Progenitor cell of endocrine pancreas (in vitro differentiated cells): ENCODE results near the gene NDRG2. TPM values are rescaled to one million over a fixed set of nuclear protein-coding genes. Genes with fewer than 3 reads are reported as not detected.
"Not testable (repeated sequence)": the region's sequence is repeated elsewhere in the genome, so short reads cannot be mapped to it uniquely, and the experiment has no call there.

ENCODE experiments used
- DNase-seq: peaks from one replicate; pipeline ENCODE4 v3.0.0; 2021; ENCODE audit warnings: low spot score; ENCODE audit not compliant: unreplicated experiment
- H3K27ac Mint-ChIP-seq: 2 replicates; pipeline ENCODE4 v1.8.0; 2021; ENCODE audit warnings: mild to moderate bottlenecking, moderate library complexity, mixed read lengths
- H3K27me3 Mint-ChIP-seq: 2 replicates; pipeline ENCODE4 v1.8.0; 2021; ENCODE audit warnings: mixed read lengths
- H3K36me3 Mint-ChIP-seq: 2 replicates; pipeline ENCODE4 v1.8.0; 2022; ENCODE audit warnings: mixed read lengths; ENCODE audit not compliant: insufficient read depth
- H3K4me1 Mint-ChIP-seq: 2 replicates; pipeline ENCODE4 v1.8.0; 2021; ENCODE audit warnings: low read depth, mixed read lengths
- H3K4me3 Mint-ChIP-seq: 2 replicates; pipeline ENCODE4 v1.8.0; 2021; ENCODE audit warnings: low read depth, mild to moderate bottlenecking, moderate library complexity, mixed read lengths
- H3K9me3 Mint-ChIP-seq: 2 replicates; pipeline ENCODE4 v1.8.0; 2021; ENCODE audit warnings: low read depth, mixed read lengths
- total RNA-seq: library from RNA; stranded (reverse); gene quantifications from 2 replicates; pipeline ENCODE4 v1.2.1, GENCODE V29; 2021
- TF ChIP-seq, protein P1 (sequence below): fragments of 200-600 bp; sonication (generic); IDR thresholded peaks from one replicate; pipeline ENCODE4 v1.5.0; 2021; ENCODE audit warnings: antibody characterized with exemption, mild to moderate bottlenecking; ENCODE audit not compliant: unreplicated experiment

NDRG2 gene
- total RNA-seq, 1 donor from 2014 or later: 61.5 TPM

- Mint-ChIP-seq H3K27ac (no peak overlapping the region), H3K9me3 (no peaks in the 10 kb centered on the region), H3K4me1 (peaks cover 2% of the 10 kb centered on the region)
These were observed 9.5 kb downstream of the NDRG2 start for GRCh38 chr14:21015312-21015711.

DNA sequence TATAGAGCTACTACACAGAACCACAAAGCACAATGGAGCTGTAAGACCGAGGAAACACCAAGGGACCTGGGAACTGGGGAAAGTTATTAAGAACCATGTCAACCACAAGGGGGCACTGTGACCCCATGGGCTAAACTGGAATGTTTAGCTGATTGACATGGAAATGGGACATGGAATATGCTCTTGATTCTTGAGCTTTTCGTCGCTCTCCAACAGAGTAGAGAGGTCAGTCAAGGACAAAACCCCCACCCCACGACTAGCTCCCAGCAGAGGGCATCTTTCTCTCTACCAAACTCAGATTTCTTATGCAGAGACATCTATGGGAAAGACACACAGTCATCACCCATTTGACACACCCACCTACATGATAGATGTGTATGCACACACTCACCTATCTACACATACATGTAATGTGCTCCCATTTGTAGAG lies 10.1 kb downstream of the NDRG2 start:
- Mint-ChIP-seq H3K9me3 (no peaks in the 10 kb centered on the region), H3K4me3 (no peak overlapping the region), H3K27me3 (no peaks in the 10 kb centered on the region), H3K36me3 (peaks cover 5% of the 10 kb centered on the region), H3K27ac (no peak overlapping the region), H3K4me1 (peaks cover 2% of the 10 kb centered on the region)
- DNase-seq: peak; percentile 81
- TF ChIP-seq, protein P1, sequence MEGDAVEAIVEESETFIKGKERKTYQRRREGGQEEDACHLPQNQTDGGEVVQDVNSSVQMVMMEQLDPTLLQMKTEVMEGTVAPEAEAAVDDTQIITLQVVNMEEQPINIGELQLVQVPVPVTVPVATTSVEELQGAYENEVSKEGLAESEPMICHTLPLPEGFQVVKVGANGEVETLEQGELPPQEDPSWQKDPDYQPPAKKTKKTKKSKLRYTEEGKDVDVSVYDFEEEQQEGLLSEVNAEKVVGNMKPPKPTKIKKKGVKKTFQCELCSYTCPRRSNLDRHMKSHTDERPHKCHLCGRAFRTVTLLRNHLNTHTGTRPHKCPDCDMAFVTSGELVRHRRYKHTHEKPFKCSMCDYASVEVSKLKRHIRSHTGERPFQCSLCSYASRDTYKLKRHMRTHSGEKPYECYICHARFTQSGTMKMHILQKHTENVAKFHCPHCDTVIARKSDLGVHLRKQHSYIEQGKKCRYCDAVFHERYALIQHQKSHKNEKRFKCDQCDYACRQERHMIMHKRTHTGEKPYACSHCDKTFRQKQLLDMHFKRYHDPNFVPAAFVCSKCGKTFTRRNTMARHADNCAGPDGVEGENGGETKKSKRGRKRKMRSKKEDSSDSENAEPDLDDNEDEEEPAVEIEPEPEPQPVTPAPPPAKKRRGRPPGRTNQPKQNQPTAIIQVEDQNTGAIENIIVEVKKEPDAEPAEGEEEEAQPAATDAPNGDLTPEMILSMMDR: peak; percentile 90

More at GRCh38 chr14:21015312-21015711, 9.5 kb downstream of the NDRG2 start:
- Mint-ChIP-seq H3K27me3 (no peaks in the 10 kb centered on the region), H3K36me3 (peaks cover 5% of the 10 kb centered on the region), H3K4me3 (no peak overlapping the region)
- TF ChIP-seq, protein P1: no peak
- no peak for DNase-seq

DNA sequence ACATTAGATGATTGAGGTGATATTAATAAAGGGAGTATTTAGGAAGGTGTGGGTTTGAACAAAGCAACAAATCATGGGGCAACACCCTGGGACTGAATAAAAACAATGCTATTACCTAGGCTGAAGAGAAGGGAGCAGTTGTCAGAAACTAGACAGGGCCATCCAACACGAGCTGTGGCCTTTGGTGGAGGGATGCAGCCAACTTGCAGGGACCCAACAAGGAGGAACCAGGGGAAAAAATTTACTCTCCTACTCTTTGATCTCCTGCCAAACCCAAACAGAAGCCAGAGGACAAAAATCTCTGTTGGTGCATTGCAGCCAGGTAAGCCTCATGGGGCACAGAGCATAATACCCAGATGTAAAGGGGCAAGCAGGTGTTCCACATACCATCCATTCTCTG lies 13.7 kb downstream of the NDRG2 start:
- TF ChIP-seq, protein P1: no peak
- no peak for DNase-seq
- Mint-ChIP-seq H3K4me3 (no peak overlapping the region), H3K36me3 (no peaks in the 10 kb centered on the region), H3K27me3 (no peaks in the 10 kb centered on the region), H3K9me3 (no peaks in the 10 kb centered on the region), H3K27ac (no peak overlapping the region), H3K4me1 (peaks cover 10% of the 10 kb centered on the region)

DNA sequence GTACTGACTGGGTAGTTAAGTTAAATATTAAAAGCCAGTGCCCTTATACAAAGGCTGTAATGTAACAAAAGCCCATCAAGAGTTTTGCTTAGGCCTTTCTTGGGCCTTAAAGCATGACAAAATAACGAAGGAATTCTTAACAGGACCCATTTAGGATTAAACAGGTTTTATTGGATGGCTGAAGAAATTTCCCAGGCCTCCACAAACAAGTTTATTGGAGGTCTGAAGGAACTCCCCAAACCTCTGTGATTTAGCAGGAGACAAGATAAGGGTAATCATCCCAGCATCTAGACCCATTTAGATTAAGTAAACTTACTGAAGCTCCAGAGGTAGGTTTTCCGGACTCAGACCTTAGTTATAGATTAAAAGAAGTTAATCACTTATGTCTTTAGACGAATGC lies 15.1 kb downstream of the NDRG2 start:
- not testable (repeated sequence) for H3K27me3 Mint-ChIP-seq, H3K36me3 Mint-ChIP-seq, H3K4me3 Mint-ChIP-seq, H3K4me1 Mint-ChIP-seq, H3K9me3 Mint-ChIP-seq, DNase-seq
- H3K27ac Mint-ChIP-seq: peak overlapping the region; percentile 67

- H3K4me1 Mint-ChIP-seq: peaks cover 12% of the 10 kb centered on the region
- no peaks in the 10 kb centered on the region for H3K9me3 Mint-ChIP-seq
- no peak overlapping the region for H3K27ac Mint-ChIP-seq
- DNase-seq: no peak
- H3K36me3 Mint-ChIP-seq: no peaks in the 10 kb centered on the region
- H3K4me3 Mint-ChIP-seq: no peak overlapping the region
- H3K27me3 Mint-ChIP-seq: peaks cover 3% of the 10 kb centered on the region
- TF ChIP-seq, protein P1: no peak
These were observed 21.0 kb downstream of the NDRG2 start for GRCh38 chr14:21003788-21004346.

GRCh38 chr14:21001218-21001617 lies 23.6 kb downstream of the NDRG2 start:
- TF ChIP-seq, protein P1: no peak
- H3K27ac Mint-ChIP-seq: no peak overlapping the region
- H3K27me3 Mint-ChIP-seq: peaks cover 3% of the 10 kb centered on the region
- H3K4me3 Mint-ChIP-seq: no peak overlapping the region
- DNase-seq: no peak
- H3K4me1 Mint-ChIP-seq: peaks cover 29% of the 10 kb centered on the region
- H3K36me3 Mint-ChIP-seq: peaks cover 3% of the 10 kb centered on the region
- H3K9me3 Mint-ChIP-seq: no peaks in the 10 kb centered on the region
